Measurements from ENCODE around the gene FGD5.

Gene FGD5

DNA sequence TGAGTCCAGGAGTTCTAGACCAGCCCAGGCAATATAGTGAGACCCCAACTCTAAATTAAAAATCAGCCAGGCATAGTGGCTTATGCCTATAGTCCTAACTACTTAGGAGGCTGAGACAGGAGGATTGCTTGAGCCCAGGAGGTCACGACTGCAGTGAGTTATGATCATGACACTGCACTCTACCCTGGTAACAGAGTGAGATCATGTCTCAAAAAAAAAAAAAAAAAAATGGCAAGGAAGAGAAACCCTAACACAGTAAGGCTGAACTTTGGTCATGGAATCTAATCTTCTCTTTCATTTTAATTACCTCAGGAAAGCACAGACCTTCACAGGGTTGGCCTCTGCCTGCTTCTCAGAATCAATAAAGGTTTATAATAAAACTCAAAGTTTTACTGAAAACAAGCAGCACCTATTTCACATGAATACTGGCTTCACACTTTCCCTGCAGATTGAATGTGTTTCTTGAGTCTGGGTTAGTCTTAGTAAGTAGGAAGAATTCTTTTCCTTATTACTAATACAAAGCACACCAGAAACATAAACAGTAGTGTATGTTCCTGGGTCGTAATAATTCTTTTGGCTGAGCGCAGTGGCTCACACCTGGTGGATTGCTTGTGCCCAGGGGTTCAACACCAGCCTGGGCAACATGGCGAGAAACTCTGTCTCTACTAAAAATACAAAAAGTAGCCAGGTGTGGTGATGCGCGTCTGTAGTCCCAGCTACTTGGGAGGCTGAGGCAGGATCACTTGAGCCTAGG lies 117.0 kb downstream of the FGD5 start:
- DNase-seq, result no peak

DNA sequence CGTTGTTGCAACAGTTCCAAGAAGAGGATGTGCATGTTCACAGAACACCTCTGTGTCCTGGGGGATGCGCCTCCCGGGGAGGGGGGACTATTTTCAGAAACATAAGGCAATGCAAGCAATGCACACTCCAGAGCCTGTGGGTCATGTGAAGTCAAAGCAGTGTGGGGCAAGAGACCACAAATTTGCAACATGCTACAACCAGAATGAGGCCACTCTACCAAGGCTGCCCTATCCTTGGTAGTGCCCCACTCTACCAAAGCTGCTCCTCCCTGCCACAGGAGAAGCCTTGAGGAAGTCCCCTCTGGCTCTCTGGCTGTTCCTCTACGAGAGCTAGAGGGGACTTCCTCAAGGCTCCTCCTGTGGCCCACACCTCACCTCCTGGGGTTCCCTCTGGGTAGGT lies 120.2 kb downstream of the FGD5 start:
- DNase-seq, result no peak

DNA sequence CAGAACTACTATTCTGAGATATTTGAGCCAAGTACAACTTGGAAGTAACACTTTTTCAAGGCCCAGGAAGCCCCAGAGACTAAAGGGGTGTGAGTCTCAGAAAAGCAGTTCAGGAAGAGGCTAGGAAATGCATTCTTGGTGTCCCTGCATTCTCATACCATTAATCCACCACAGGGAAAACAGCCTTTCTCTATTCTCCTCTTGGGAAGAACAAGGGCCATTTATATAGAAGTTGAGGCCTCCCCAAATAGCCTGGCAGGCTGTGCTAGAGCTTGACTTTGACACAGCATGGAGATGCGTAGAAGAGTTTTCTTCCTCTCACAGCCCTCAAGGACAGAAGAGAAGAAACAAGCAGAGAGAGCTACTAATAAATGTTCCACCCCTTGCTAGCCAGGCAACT lies 123.1 kb downstream of the FGD5 start:
- DNase-seq, result no peak

DNA sequence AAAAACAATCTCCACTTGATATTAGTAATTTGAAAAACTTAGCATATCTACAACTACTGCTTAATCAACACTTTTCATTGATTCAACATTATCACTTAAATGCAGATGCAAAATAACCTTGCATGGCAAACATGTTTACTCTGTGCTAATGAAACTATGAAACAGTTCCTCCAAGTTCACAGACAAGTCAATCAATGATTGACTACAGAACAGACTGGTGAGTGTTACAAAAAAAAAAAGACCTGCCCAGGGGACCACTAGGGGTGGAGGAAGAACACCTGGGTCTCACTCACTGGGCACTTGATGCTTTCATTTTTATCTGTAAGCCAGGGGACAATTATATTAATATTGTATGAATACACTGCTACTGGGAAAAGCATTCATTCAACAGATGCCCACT lies 124.3 kb downstream of the FGD5 start:
- no peak for DNase-seq

DNA sequence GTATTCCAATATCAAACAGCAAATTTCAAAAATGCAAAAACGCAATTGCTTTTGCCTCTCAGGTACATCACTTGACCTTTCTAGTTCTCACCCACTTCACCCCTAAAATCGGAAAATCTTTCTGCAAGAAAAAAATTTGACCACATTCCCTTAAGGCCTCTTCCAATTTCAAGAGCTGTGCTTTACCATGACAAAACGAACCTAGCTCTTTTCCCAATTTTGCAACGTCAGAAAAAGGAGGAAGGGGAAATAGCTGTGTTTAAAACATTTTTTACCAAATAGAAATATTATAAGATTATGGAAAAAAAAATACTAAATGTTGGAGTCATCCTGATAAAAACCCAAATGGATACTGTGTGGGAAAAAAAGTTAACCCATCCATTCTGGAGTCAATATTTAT lies 127.5 kb downstream of the FGD5 start:
- DNase-seq, result no peak

DNA sequence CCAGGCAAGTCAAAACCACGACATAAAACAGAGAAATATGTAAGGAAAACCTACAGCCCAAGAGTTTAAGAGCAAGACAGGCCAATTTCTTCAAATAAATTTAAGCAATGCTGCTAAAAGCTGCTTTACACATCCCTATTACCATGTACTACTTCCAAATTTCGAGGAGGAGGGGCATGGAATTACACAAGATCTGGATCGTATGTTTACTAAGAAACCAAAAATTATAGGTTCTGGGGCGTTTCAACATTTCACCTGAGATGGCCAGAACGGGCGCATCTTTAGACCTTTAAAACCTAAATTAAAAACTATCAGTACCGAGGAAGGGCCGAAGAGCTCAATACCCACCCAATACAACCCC lies 128.0 kb downstream of the FGD5 start:
- DNase-seq, result no peak

DNA sequence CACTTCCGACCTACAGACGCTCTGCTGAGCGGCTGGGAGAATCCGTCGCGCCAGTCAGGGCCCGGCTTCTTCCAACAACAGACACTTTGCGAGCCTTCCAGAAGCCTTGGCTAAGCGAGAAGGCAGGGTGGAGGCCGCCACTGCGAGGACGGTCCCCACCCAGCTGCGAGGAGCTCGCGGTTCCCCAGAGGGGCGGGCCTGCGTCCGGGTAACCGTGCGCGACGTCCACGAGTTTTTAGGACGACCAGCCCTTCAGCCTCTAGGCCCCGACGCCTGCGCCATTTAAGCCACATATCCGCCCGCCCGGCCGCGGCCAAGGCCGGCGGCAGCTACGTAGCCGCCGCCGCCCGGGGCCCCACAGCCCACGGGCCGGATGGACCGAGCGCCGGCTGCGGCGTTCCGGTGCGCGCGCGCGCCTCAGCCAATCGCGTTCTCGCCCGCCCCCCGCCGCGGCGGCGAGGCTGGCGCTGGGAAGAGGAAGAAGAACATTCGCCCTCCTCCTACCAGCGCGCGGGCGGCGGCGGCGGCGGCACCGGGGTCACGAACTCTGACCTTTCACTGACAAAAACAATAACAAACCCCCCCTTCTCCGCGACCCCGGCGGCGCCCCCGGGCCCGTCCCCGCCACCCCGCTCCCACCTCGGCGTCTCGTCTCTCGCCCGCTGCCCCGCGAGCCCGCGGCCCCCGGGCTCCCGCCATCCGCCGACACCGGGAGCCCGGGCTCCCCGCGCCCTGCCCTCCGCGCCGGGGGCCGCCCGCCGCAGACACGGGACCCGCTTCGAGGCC lies 128.5 kb downstream of the FGD5 start, which contains the start of gene NR2C2:
TSS of gene NR2C2 (plus strand) at position 484 of the 786 bp plus-strand sequence. CDS start 56,332 bp downstream, outside the sequence.
- peak; percentile 76 for DNase-seq

DNA sequence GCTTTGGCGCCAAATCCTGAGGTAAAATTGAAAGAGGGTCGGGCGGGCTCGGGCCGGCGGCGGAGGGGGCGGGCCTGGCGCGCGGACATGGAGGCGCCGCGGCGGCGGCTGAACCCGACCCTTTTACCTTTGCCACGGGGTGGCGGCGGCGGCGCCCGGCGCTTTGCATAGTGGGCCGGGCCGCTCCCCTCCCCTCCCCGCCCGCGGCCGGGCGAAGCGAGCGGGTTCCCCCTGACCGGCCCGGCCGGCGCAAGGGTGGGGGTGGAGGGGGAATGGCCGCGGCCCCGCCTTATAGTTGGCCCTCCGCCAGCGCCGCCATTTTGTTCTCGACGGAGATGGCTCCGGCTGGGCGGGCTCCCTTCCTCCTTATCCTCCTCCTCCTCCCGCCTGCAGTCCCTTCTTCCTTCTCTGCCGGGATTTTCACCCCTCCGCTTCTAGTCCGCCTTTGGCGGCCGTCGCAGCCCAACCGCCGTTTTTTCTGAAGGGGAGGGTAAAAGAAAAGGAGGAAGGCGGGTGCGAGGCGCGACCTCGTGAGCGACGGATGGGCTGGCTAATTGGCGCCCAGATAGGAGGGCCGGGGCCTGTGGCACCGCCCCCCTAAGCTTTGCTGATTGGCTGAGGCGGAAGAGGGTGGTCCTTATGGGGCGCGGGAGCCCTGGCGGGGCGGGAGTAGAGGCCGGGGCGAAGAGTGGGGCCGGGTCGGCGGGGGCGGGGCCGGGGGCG lies 129.3 kb downstream of the FGD5 start:
- peak; percentile 97 for DNase-seq

DNA sequence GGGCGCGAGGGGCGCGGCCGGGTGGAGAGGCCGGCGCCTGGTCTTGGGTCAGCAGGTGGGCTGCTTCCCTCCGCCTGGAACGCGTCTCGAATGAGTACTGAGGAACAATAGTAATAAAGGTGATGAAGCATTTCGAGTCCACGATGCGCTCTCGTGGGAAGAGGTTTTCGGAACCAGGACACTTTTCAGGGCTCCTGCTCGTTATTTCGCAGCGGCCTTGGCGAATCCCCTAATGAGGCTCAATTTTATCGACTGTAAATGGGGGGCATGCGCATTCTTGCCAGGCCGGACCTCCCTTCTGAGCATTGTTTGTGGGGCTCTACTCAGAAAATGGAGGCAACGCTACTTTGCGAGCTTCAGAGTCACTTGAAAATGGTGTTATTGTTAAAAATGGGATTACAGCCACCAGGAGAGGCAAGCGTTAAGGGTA lies 129.9 kb downstream of the FGD5 start:
- DNase-seq, result no peak

DNA sequence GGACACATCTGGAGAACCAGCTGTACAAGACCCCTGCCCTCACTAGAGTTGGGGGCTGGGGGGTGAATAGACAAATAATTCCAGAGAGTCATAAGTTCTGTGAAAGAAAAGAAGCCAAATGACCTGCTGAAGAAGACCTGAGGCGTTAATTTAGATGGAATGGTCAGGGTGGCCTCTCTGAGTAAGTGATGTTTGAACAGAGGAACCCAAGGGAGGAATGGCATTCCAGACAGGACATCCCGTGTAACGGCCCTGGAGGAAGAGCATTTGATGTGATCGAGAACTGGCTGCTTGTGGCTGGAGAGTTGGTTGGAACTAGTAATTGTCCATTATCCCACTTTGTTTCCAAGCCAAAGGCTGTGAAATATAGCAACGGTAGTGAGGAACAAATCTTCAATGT lies 130.4 kb downstream of the FGD5 start:
- DNase-seq, result no peak

DNA sequence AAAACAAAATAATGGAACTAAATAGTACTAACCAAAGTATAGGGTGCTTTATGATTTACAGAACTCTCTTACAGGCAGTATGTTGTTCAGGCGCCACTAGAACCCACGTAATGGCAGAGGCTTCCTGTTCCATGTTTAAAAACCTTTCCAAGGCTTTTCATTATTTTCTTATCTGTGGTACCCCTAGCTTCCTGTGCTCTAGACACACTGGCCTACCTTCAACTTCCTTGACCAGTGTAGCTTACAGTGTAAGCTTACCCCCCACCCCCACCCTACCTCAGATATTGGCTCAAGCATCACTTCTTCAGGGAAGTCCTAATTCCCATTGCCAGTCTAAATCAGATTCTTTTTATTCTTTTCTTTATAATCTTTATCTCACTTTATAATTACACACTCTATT lies 131.5 kb downstream of the FGD5 start:
- DNase-seq, result no peak

DNA sequence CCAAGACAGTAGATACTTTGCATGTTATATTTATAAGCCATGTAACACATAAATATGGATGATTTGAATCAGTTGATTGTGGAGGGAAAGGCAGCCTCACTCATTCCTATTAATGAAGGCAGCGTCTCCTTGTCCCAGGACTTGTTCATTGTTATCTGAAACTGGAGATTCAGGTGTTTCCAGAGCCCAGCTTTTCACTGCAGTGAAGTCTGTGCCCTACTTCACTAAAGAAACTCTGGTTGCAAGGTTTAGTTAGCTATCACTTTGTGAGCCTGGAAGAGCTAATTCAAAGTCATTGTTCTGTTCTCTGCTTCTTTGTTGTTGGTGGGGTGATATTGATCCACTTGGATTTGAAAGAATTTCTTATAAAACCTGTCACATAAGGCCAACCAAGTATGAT lies 138.4 kb downstream of the FGD5 start:
- DNase-seq, result no peak

DNA sequence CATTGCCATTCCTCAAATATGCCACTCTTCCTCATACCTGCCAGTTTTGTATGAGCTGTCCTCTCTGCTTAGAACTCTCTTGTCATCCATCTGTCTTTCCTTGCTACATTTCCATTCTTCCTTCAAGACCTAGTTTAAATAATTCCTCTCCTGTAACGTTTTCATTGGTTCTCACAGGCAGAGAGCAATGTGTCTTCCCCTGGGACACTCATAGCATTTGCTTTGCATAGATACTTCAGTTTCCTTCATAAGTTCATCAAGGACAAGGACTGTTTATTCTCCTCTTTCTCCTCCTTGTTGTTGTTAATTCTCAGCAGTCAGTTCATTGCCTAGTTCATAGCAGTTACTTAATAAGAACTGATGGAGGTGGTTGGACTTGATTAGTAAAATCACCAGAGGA lies 139.2 kb downstream of the FGD5 start:
- no peak for DNase-seq

DNA sequence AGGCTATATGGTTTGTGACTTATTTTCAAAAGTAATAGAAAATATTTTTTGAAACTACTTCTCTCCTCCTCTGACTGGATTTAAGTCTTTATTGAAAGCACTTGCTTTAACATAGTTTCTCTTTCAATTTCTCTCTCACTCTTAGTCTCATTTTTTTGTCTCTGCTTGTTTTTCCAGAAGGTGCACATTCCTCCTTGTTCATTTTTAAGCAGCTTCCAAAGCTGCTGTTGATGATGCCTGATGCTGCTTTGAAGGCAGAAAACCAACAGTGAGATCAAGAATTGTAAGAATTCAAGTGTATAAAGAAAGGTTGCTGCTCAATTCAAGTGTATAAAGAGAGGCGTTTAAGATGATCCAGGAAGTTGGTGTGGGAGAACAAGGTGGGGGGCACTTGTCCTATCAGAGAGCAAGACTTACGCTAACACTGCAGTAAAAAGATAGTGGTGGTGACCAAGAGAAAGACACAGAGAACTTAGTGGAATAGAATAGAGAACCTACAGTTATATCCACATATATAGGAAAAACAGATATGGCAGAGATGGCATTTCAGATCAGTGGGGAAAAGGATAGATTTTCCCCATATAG lies 140.7 kb downstream of the FGD5 start:
- DNase-seq, result no peak

DNA sequence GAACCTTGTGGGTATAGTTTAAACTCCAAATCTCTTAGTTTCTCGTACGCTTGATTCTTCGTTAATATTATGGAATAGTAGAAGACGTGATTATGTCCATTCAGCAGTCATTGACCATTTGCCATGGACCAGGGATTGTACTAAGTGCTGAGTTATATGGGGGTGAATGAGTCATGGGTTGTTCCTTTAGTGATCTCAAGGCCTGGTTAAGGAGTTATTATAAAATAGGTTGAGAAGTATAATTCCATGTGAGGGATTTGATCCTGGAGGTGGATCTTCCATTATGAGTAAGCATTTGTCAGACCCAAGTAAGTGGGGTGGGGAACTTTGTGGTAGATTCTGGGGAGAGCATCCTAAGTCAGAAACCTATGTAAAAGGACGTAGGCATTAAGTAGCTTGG lies 144.0 kb downstream of the FGD5 start:
- DNase-seq, result no peak

DNA sequence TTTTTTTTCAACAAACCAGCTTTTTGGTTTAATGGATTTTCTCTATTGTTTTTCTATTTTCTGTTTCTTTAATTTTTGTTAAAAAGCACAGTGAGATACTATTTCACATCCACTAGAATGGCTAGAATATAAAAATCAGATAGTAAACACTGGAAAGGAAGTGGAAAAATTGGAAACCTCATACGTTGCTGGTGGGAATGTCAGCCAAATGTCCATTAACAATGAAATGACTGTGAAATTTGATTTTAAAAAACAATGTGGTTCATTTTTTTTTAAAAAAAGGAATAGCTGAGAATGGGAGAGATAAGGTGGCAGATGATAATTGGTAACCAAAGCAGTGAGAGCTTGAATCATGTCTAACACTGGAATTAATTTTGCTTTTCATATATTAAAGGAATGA lies 148.5 kb downstream of the FGD5 start:
- no peak for DNase-seq

DNA sequence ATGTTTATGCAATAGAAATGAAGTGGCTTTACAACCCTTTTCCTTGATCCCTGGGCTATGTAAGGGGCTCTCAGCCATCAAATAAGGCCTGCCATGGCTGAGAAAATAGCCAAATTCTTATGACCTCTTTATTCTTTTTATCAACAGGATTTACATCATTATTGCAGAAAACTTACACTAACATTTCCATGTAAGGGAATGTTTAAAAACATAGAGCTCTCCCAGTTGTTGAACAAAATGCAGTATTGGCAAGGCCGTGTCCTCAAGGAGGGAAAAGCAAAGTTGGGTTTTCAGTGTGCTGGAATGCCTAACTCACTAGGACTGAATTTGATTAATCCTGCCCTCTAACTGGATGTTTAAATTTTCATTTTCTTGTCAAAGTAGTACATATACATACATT lies 150.9 kb downstream of the FGD5 start:
- no peak for DNase-seq

DNA sequence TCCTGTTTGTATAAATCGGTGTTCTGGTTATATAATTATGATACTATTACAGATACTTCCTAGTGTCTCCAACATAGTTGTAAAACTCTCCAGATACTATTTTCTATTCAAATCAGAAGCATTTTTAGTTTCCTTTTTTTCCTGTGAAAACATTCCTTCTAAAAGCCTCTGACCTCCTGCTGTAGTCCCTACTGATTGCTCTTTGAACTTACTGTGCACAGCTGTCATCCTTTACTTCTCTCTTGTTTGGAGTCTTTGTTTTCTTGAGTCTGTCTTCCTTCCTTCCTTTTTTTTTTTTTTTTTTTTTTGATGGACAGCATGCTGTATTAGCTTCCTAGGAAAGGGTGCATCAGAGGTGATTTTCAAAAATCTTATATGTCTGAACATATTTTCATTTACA lies 157.6 kb downstream of the FGD5 start:
- no peak for DNase-seq

DNA sequence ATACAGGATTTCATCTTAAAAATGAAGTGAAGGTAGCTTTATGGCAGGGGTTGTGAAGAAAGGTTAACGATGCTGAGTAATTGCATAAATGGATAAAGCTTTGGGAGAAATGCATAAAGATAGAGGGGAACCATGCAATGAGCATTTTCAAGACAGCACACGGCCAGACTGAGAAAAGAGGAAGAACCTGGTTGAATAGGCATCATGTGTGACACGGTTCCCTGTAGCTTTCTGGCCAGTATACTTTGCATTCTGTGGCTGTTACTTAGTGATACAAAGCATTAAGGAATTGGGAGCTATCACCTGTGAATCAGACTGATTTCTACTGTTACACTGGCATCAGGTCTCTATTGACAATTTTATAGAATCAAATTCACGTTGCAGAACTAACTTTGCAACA lies 161.9 kb downstream of the FGD5 start:
- DNase-seq, result no peak
